ENCODE measurements around the gene HAPSTR1.
A peak's percentile ranks its signal among the peaks of the same experiment; 100 is the strongest.

GRCh38 chr16:9119795-9120194 lies 28.4 kb downstream of the HAPSTR1 start:
- TF ChIP-seq CTCF (IDR thresholded peaks at IDR 0.05) (peak; percentile 26; the same call in 1 of the 2 replicates), NFIC (IDR thresholded peaks at IDR 0.05; ENCODE audit: borderline replicate concordance) (peak; percentile 50; the same call in 1 of the 2 replicates), REST (IDR thresholded peaks at IDR 0.05; ENCODE audit: low read depth, low read length) (no peak), EZH2phosphoT487 (IDR thresholded peaks at IDR 0.05; ENCODE audit: borderline replicate concordance, low read depth) (no peak), USF2 (IDR thresholded peaks at IDR 0.05; ENCODE audit: borderline replicate concordance, low read depth, low read length) (no peak), RFX5 (IDR thresholded peaks at IDR 0.05; ENCODE audit: low read length) (no peak)
